OCI-LY7 (cell line): ENCODE measurements around the gene KIZ.

Experiments
- EZH2phosphoT487 ChIP-seq: fragments of 200-600 bp; sonication (generic); IDR thresholded peaks from 2 replicates; pipeline ENCODE4 v1.6.1; 2018; ENCODE audit warnings: low read depth, borderline replicate concordance, mild to moderate bottlenecking, mixed run types, antibody characterized with exemption, low read length, moderate library complexity, mixed read lengths
- TF ChIP-seq, protein P1 (sequence below): fragments of 200-600 bp; sonication (generic); conservative IDR thresholded peaks from 2 replicates; pipeline ENCODE4 v1.5.1; 2014; ENCODE audit warnings: mild to moderate bottlenecking, antibody characterized with exemption, low read length, moderate library complexity, mixed read lengths

DNA sequence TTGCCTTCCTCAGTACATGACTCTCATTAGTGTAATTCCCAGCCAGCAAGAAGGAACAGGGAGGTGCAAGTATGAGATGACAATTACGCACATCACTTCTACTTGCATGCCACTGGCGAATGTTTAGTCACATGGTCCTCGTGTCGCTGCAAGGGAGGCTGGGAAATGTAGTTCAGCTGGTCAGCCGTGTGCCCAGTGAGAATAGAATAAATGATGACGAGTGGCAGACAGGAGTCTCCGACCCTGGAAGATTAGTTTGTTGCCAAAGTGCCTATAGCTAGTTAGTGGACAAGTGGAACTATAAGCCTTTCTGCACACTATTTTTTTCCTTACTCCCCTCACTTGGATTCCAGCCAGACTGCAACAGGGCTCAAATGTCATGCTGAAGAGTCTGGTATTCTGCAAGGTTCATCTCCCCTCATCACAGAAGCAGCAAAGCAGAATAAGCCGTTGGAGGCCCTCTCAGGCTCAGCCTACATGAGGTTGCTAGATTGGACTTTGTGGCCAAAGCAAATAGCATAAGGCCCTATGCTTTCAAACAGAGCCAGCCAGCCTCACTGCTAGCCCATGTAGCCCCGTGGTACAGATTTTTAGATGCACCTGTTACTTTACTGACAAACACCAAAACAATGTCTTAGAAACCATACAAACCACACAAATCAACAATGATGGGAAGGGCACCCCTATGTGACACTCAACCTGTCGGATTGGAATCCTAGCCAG, 29.4 kb upstream of the KIZ start:
- TF ChIP-seq, protein P1, sequence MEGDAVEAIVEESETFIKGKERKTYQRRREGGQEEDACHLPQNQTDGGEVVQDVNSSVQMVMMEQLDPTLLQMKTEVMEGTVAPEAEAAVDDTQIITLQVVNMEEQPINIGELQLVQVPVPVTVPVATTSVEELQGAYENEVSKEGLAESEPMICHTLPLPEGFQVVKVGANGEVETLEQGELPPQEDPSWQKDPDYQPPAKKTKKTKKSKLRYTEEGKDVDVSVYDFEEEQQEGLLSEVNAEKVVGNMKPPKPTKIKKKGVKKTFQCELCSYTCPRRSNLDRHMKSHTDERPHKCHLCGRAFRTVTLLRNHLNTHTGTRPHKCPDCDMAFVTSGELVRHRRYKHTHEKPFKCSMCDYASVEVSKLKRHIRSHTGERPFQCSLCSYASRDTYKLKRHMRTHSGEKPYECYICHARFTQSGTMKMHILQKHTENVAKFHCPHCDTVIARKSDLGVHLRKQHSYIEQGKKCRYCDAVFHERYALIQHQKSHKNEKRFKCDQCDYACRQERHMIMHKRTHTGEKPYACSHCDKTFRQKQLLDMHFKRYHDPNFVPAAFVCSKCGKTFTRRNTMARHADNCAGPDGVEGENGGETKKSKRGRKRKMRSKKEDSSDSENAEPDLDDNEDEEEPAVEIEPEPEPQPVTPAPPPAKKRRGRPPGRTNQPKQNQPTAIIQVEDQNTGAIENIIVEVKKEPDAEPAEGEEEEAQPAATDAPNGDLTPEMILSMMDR = no peak
- no peak for TF ChIP-seq EZH2phosphoT487
